SU-DHL-6 (cell line): ENCODE results near the gene RLN2.

Experiments
- EZH2phosphoT487 ChIP-seq: fragments of 200-600 bp; sonication (generic), shearing (Covaris generic); conservative IDR thresholded peaks from 2 replicates; pipeline ENCODE4 v1.6.1; 2018; ENCODE audit warnings: mild to moderate bottlenecking, antibody characterized with exemption, low read length, moderate library complexity, mixed read lengths
- TF ChIP-seq, protein P1 (sequence below): fragments of 200-600 bp; sonication (generic); IDR thresholded peaks from one replicate; pipeline ENCODE4 v1.5.1; 2017; ENCODE audit warnings: antibody characterized with exemption, mild to moderate bottlenecking, low read length, moderate library complexity; ENCODE audit not compliant: insufficient read depth, poor library complexity, severe bottlenecking

GRCh38 chr9:5352637-5353248 is 48.2 kb upstream of the RLN2 start:
- TF ChIP-seq, protein P1, sequence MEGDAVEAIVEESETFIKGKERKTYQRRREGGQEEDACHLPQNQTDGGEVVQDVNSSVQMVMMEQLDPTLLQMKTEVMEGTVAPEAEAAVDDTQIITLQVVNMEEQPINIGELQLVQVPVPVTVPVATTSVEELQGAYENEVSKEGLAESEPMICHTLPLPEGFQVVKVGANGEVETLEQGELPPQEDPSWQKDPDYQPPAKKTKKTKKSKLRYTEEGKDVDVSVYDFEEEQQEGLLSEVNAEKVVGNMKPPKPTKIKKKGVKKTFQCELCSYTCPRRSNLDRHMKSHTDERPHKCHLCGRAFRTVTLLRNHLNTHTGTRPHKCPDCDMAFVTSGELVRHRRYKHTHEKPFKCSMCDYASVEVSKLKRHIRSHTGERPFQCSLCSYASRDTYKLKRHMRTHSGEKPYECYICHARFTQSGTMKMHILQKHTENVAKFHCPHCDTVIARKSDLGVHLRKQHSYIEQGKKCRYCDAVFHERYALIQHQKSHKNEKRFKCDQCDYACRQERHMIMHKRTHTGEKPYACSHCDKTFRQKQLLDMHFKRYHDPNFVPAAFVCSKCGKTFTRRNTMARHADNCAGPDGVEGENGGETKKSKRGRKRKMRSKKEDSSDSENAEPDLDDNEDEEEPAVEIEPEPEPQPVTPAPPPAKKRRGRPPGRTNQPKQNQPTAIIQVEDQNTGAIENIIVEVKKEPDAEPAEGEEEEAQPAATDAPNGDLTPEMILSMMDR, result no peak
- TF ChIP-seq EZH2phosphoT487, result no peak
